Activated naive CD8-positive, alpha-beta T cell (primary cell): ENCODE results near the gene EHBP1.
"Not testable (repeated sequence)": the region's sequence is repeated elsewhere in the genome, so short reads cannot be mapped to it uniquely, and the experiment has no call there.

Source experiments
- H3K27ac Mint-ChIP-seq: one replicate; pipeline ENCODE4 v1.8.0; 2021; ENCODE audit warnings: mixed read lengths
- H3K27me3 Mint-ChIP-seq: one replicate; pipeline ENCODE4 v1.8.0; 2021; ENCODE audit warnings: mixed read lengths
- H3K36me3 Mint-ChIP-seq: one replicate; pipeline ENCODE4 v1.8.0; 2021; ENCODE audit warnings: mixed read lengths
- H3K4me1 Mint-ChIP-seq: one replicate; pipeline ENCODE4 v1.8.0; 2021; ENCODE audit warnings: low read depth, mixed read lengths
- H3K4me3 Mint-ChIP-seq: one replicate; pipeline ENCODE4 v1.8.0; 2021; ENCODE audit warnings: mild to moderate bottlenecking, mixed read lengths
- H3K9me3 Mint-ChIP-seq: one replicate; pipeline ENCODE4 v1.8.0; 2021; ENCODE audit warnings: low read depth, mixed read lengths

EHBP1 gene

DNA sequence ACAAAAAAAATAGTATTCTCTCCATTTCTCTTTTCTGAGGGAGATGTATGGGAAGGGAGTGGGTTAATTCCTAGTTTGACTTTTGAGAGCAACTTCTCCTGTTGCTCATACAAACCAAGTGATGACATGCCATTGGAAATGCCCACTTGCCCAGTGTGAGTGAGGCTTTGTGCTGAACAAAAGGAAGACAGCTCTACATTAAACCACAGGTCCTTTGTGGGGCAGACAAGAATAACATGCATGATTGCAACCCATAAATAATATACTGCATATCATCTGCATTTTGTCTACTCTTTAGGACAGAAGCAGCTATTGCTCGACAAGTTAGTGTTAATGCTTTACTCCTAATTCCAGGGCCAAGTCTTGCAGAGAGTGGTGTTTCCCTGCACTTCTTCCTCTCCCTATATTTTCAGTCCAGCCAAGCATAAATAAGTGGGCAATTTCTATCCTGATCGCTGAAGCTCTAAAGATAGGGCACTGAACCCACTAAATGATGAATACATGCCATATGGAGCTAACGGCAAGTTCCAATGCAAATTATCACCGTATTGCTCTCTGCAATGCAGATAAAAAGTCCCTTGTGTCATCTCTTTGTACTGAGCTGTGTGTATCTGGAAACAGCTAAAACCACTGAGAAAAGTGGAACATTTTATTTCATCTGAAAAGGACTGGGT lies 19.4 kb upstream of the EHBP1 start:
- Mint-ChIP-seq H3K9me3 (no peaks in the 10 kb centered on the region), H3K4me3 (no peak overlapping the region), H3K4me1 (no peaks in the 10 kb centered on the region), H3K36me3 (no peaks in the 10 kb centered on the region), H3K27ac (no peak overlapping the region), H3K27me3 (peaks cover 15% of the 10 kb centered on the region)

DNA sequence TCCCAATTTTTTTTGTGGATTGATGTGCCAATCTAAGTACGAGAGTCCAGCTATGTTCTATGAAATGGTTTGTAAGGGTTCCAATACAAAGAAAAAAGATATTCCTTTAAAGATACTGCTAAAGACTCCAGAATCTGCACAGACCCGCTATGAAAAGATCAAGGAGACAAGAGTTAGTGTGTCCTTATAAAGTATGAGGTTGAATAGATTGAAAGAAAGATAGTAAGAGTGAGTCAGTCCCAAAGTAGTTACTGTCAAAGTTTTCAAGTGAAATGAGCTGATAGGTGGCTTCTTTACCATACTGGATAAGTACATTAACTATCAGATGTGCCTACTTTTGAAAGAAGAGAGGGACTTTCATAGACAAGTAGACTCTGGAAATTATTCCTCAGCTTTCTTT lies 17.9 kb upstream of the EHBP1 start:
- H3K4me3 Mint-ChIP-seq: no peak overlapping the region
- H3K36me3 Mint-ChIP-seq: no peaks in the 10 kb centered on the region
- H3K4me1 Mint-ChIP-seq: no peaks in the 10 kb centered on the region
- H3K9me3 Mint-ChIP-seq: no peaks in the 10 kb centered on the region
- peaks cover 16% of the 10 kb centered on the region for H3K27me3 Mint-ChIP-seq
- H3K27ac Mint-ChIP-seq: no peak overlapping the region

GRCh38 chr2:62688771-62689170 lies 16.7 kb upstream of the EHBP1 start:
- no peak overlapping the region for H3K4me3 Mint-ChIP-seq
- H3K27ac Mint-ChIP-seq: no peak overlapping the region
- no peaks in the 10 kb centered on the region for H3K4me1 Mint-ChIP-seq
- no peaks in the 10 kb centered on the region for H3K9me3 Mint-ChIP-seq
- H3K27me3 Mint-ChIP-seq: peaks cover 22% of the 10 kb centered on the region
- H3K36me3 Mint-ChIP-seq: no peaks in the 10 kb centered on the region

GRCh38 chr2:62691186-62691585 lies 14.3 kb upstream of the EHBP1 start:
- no peaks in the 10 kb centered on the region for H3K9me3 Mint-ChIP-seq
- no peak overlapping the region for H3K27ac Mint-ChIP-seq
- no peaks in the 10 kb centered on the region for H3K36me3 Mint-ChIP-seq
- H3K4me1 Mint-ChIP-seq: no peaks in the 10 kb centered on the region
- peaks cover 18% of the 10 kb centered on the region for H3K27me3 Mint-ChIP-seq
- H3K4me3 Mint-ChIP-seq: no peak overlapping the region

DNA sequence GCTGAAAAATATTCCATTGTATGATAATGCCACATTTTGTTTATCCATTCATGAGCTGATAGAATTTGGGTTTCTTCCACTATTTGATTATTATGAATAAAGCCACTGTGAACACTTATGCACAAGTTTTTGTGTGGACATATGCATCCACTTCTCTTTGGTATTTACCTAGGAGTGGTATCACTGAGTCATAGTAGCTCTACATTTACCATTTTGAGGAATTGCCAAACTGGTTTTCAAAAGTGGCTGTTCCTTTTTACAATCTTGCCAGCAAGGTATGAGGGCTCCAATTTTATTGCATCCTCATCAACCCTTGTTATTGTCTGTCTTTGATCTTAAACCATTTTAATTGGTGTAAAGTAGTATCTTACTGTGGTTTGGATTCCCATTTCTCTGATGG lies 13.3 kb upstream of the EHBP1 start:
- H3K4me3 Mint-ChIP-seq: no peak overlapping the region
- H3K9me3 Mint-ChIP-seq: no peaks in the 10 kb centered on the region
- H3K27me3 Mint-ChIP-seq: peaks cover 16% of the 10 kb centered on the region
- no peak overlapping the region for H3K27ac Mint-ChIP-seq
- H3K36me3 Mint-ChIP-seq: no peaks in the 10 kb centered on the region
- H3K4me1 Mint-ChIP-seq: no peaks in the 10 kb centered on the region

DNA sequence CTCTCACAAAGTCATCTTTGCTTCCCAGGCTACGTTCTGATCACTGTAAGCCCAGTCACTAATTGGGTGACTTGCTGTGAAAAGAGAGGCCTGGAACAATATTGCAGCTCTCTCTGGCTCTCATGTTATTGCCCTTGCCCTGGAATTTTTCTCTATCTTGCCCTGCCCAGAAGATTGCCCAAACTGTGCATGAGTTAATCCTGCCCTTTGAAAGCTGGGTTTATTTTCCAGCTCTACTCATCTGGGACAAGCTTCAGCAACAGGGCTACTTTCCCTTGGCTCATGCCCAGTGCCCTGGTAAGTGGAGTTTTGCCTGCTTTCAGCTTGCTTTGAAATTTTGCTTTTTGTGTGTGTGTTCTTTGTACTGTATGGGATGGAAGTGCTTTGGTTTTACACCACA lies 6.9 kb upstream of the EHBP1 start:
- H3K9me3 Mint-ChIP-seq: no peaks in the 10 kb centered on the region
- H3K4me1 Mint-ChIP-seq: no peaks in the 10 kb centered on the region
- H3K36me3 Mint-ChIP-seq: no peaks in the 10 kb centered on the region
- H3K4me3 Mint-ChIP-seq: no peak overlapping the region
- H3K27me3 Mint-ChIP-seq: peaks cover 1% of the 10 kb centered on the region
- H3K27ac Mint-ChIP-seq: no peak overlapping the region

- Mint-ChIP-seq H3K27me3 (no peaks in the 10 kb centered on the region), H3K4me3 (peak overlapping the region; percentile 87), H3K27ac (peak overlapping the region; percentile 64), H3K9me3 (no peaks in the 10 kb centered on the region), H3K36me3 (peaks cover 8% of the 10 kb centered on the region), H3K4me1 (peaks cover 36% of the 10 kb centered on the region)
Observed at GRCh38 chr2:62704654-62705006, 883 bp upstream of the EHBP1 start.

DNA sequence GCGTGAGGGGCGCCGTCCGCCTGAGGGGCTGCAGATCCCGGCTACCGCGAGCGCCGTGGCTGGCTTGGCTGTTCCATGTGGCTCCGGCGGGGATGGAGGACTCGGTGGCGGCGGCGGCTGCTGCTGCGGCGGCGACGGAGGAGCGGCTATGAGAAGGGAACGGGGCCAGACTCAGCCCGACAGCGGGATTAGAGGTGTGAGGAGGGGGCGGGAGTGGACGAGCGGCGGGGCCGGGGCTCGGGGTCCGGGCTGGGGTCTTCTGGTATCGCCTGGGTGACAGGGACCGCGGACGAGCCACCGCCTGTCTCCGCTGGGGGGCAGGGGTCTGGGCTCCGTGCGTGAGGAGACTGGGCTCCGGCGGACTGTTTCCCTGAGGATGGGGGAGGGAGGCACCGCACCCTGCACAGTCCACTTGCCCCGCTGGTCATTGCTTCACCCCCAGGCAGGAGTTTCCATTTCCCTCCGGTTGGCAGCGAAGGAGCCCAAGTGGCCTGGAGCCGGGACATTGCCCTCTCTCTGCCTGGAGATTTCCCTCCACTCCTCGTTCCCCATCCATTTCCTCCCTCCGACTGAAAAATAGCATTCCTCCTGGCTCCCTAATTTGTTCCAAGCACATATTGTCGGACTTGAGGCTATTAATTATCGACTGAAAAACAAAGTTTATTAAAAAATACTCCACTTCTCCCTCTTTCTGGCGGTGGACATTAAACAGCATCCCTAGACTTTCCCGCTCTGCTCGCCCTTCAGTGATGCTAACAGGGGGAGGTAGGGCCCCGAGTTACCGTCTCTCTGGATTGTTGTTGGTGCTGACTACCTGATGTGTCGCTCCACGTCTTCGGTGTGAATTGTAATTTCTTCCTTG lies 577 bp downstream of the EHBP1 start:
- peak overlapping the region; percentile 50 for H3K27ac Mint-ChIP-seq
- peaks cover 8% of the 10 kb centered on the region for H3K36me3 Mint-ChIP-seq
- H3K27me3 Mint-ChIP-seq: no peaks in the 10 kb centered on the region
- H3K9me3 Mint-ChIP-seq: no peaks in the 10 kb centered on the region
- peak overlapping the region; percentile 87 for H3K4me3 Mint-ChIP-seq
- H3K4me1 Mint-ChIP-seq: peaks cover 39% of the 10 kb centered on the region

DNA sequence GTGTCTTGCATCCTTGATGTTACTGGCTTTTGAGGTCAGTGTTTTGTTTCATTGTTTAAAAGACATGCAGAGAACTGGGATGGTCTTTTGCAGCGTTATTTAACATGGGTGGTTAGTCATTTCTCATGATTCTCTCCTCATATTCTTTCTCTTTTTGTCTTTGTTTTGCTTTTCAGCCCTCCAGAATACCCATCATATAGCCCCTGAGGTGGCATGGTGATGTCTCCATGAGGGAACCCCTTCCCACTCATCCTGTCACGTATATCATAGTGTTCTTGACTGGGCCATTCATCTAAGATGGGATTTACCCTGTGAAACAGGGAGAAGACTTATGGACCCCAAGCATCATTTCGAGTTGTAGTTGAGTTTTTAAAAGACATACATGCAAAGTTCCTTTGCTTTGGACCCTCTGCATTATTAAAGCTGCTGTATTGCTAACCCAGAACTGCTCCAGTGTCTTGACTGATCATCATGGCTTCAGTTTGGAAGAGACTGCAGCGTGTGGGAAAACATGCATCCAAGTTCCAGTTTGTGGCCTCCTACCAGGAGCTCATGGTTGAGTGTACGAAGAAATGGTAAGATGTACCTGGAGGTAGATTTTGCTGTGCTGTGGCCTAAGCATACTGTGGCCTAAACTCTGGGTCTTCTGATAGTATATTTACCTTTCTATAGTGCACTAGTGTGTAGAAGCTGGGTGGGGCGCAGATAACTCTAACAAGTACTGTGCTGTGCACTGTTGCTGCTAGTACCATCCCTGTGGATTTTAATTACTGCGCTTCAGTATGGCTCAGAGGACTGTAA lies 1.4 kb downstream of the EHBP1 start:
- Mint-ChIP-seq H3K27ac (peak overlapping the region; percentile 50), H3K4me3 (peak overlapping the region; percentile 87), H3K9me3 (no peaks in the 10 kb centered on the region), H3K4me1 (peaks cover 39% of the 10 kb centered on the region), H3K27me3 (no peaks in the 10 kb centered on the region), H3K36me3 (peaks cover 8% of the 10 kb centered on the region)

DNA sequence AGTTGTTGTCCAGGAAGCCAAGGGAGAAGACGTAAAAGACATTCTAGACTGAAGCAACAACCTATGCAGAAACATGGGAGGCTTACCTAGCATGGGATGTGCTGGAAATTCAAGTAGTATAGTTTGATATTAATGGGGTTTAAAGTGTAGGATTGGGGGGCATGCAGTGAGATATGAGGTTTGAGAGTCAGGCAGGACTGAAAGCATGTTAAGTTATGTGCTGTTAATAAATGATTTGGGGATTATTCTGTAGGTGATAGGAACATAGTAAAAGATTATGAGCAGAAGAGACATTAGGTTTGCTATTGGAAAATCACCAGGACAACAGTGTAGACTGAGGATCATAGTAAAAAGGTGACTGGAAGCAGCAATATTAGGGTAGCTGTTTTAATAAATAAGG lies 3.2 kb downstream of the EHBP1 start:
- Mint-ChIP-seq H3K4me1 (peaks cover 42% of the 10 kb centered on the region), H3K27ac (no peak overlapping the region), H3K27me3 (no peaks in the 10 kb centered on the region), H3K36me3 (peaks cover 8% of the 10 kb centered on the region), H3K4me3 (no peak overlapping the region), H3K9me3 (no peaks in the 10 kb centered on the region)

DNA sequence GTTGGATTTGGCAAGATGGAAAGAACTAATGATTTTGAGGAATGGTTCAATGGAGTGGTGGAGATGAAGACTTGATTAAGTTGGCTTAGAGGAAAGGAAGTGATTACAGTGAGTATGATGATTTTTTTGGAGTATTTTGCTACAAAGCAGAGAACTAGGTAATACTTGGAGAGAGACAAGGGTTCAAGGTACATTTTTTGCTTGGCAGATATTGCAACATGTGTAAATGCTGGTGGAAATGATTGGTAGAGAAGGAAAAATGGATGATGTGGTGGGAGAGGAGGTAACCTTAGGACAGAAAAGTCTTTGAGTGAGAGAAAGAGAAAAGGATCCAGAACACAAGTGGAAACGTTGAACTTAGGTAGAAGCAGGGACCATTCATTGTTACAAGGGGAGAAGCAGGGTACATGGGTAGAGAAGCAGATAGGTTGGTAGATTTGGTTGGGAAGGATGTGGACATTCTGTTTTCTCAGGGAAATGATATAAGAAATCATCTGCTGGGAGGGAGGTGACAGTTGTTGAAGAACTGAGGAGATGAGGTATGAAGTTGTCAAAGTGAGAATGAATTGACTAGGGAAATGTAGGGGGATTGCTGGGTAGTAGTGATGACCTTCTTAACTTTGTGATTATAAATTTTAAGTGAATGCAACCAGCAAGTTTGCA lies 6.5 kb downstream of the EHBP1 start:
- Mint-ChIP-seq H3K9me3 (no peaks in the 10 kb centered on the region), H3K36me3 (peaks cover 16% of the 10 kb centered on the region), H3K4me1 (peaks cover 36% of the 10 kb centered on the region), H3K27me3 (no peaks in the 10 kb centered on the region), H3K4me3 (no peak overlapping the region), H3K27ac (no peak overlapping the region)

- not testable (repeated sequence) for H3K27me3 Mint-ChIP-seq, H3K27ac Mint-ChIP-seq, H3K9me3 Mint-ChIP-seq, H3K4me3 Mint-ChIP-seq
- Mint-ChIP-seq H3K4me1 (peaks cover 29% of the 10 kb centered on the region), H3K36me3 (peaks cover 18% of the 10 kb centered on the region)
Observed at GRCh38 chr2:62713196-62713595, 7.7 kb downstream of the EHBP1 start.

- Mint-ChIP-seq H3K9me3 (no peaks in the 10 kb centered on the region), H3K4me3 (no peak overlapping the region), H3K27me3 (no peaks in the 10 kb centered on the region), H3K27ac (no peak overlapping the region), H3K4me1 (peaks cover 23% of the 10 kb centered on the region), H3K36me3 (peaks cover 13% of the 10 kb centered on the region)
Observed at GRCh38 chr2:62713837-62714236, 8.3 kb downstream of the EHBP1 start.

GRCh38 chr2:62716768-62717167 lies 11.3 kb downstream of the EHBP1 start:
- Mint-ChIP-seq H3K27ac (no peak overlapping the region), H3K4me3 (no peak overlapping the region), H3K9me3 (no peaks in the 10 kb centered on the region), H3K36me3 (peaks cover 10% of the 10 kb centered on the region), H3K27me3 (no peaks in the 10 kb centered on the region), H3K4me1 (peaks cover 19% of the 10 kb centered on the region)
